H1 (cell line): ENCODE data around the gene SLC28A2. TPM values are rescaled to one million over a fixed set of nuclear protein-coding genes. Genes with fewer than 3 reads are reported as not detected.

Experiments
- CTCF ChIA-PET: fragments of 300-600 bp; sonication (Branson Sonifier 250); formaldehyde crosslinking; loops from one replicate; lab custom pipeline; 2021; ENCODE audit not compliant: partially characterized antibody; lab: Charles Lee
- POLR2A ChIA-PET: fragments of 300-600 bp; sonication (Branson Sonifier 250); formaldehyde crosslinking; loops from one replicate; lab custom pipeline; 2021; ENCODE audit warnings: inconsistent platforms; ENCODE audit not compliant: partially characterized antibody; lab: Charles Lee
- DNase-seq, 2 experiments: peaks; one replicate each; pipeline versions ENCODE4 v3.0.0 to v3.0.0-alpha.2; 2010 to 2022; ENCODE audit warnings: low spot score in 2 of 2, low read depth in 1 of 2, mixed read lengths in 1 of 2
- FAIRE-seq: peaks from 2 replicates; lab custom pipeline; 2011; peaks lifted over from hg19 to GRCh38; lab: Jason Lieb, UNC
- H2AFZ ChIP-seq: 2 replicates; pipeline ENCODE4 v1.8.1; 2012; ENCODE audit warnings: low read length, inconsistent platforms
- H2AK5ac ChIP-seq: 2 replicates; pipeline ENCODE4 v1.6.1; 2013; ENCODE audit warnings: low read depth, low read length
- H2BK120ac ChIP-seq: replicated peaks from 2 replicates; pipeline ENCODE3; 2013; ENCODE audit warnings: low read depth, low read length, inconsistent platforms
- H2BK12ac ChIP-seq: 2 replicates; pipeline ENCODE4 v1.6.1; 2013; ENCODE audit warnings: low read depth, low read length
- H2BK15ac ChIP-seq: 2 replicates; pipeline ENCODE4 v1.6.1; 2013; ENCODE audit warnings: low read length
- H2BK20ac ChIP-seq: 2 replicates; pipeline ENCODE4 v1.6.1; 2013; ENCODE audit warnings: low read length
- H2BK5ac ChIP-seq: 2 replicates; pipeline ENCODE4 v1.6.1; 2013; ENCODE audit warnings: low read depth, low read length
- H3K14ac ChIP-seq: 2 replicates; pipeline ENCODE4 v1.6.1; 2013; ENCODE audit warnings: inconsistent platforms; ENCODE audit not compliant: insufficient read length
- H3K18ac ChIP-seq: 2 replicates; pipeline ENCODE4 v1.6.1; 2013; ENCODE audit warnings: low read length; ENCODE audit errors: extremely low read depth
- H3K23ac ChIP-seq: 2 replicates; pipeline ENCODE4 v1.6.1; 2013; ENCODE audit warnings: inconsistent platforms; ENCODE audit not compliant: insufficient read length
- H3K23me2 ChIP-seq: 2 replicates; pipeline ENCODE4 v1.6.1; 2013; ENCODE audit warnings: low read depth, low read length
- H3K27ac ChIP-seq: 2 replicates; pipeline ENCODE4 v1.6.1; 2011; ENCODE audit warnings: low read depth, low read length, inconsistent platforms
- H3K27me3 ChIP-seq, 4 experiments: replicated peaks in 1 of 4; 1 replicate in 1 of 4; 2 replicates in 3 of 4; pipeline versions ENCODE4 v1.6.1 to v1.8.1; 2011 to 2013; ENCODE audit warnings: low read length in 3 of 4, mild to moderate bottlenecking in 3 of 4, inconsistent platforms in 2 of 4, mixed read lengths in 2 of 4, moderate library complexity in 1 of 4; ENCODE audit not compliant: control insufficient read depth in 3 of 4, insufficient read depth in 3 of 4; ENCODE audit errors: extremely low read depth in 1 of 4
- H3K36me3 ChIP-seq, 4 experiments: 2 replicates each; pipeline versions ENCODE4 v1.6.1 to v1.8.1; 2011 to 2013; ENCODE audit warnings: mild to moderate bottlenecking in 4 of 4, low read length in 3 of 4, moderate library complexity in 2 of 4, control low read depth in 1 of 4, inconsistent platforms in 1 of 4; ENCODE audit not compliant: insufficient read depth in 4 of 4, control insufficient read depth in 2 of 4
- H3K4ac ChIP-seq: replicated peaks from 2 replicates; pipeline ENCODE3; 2013; ENCODE audit warnings: low read length, low read depth, mixed read lengths, inconsistent platforms; ENCODE audit not compliant: insufficient read length
- H3K4me1 ChIP-seq, 4 experiments: replicated peaks in 1 of 4; 1 replicate in 1 of 4; 2 replicates in 3 of 4; pipeline versions ENCODE4 v1.6.1 to v1.8.1; 2011 to 2013; ENCODE audit warnings: low read length in 3 of 4, inconsistent platforms in 2 of 4, mixed read lengths in 1 of 4; ENCODE audit not compliant: insufficient read depth in 4 of 4, control insufficient read depth in 3 of 4
- H3K4me2 ChIP-seq, 2 experiments: 2 replicates each; pipeline versions ENCODE4 v1.6.1 to v1.8.1; 2011 to 2013; ENCODE audit warnings: low read depth in 2 of 2, low read length in 2 of 2, control low read depth in 1 of 2, inconsistent platforms in 1 of 2, mild to moderate bottlenecking in 1 of 2; ENCODE audit not compliant: insufficient read depth in 1 of 2
- H3K4me3 ChIP-seq, 4 experiments: fragments of 200-600, 300-600 bp in 1 of 4; sonication (generic), shearing (Covaris generic), sonication (Bioruptor Twin) in 1 of 4; 2 replicates each; pipeline versions ENCODE4 v1.5.1 to v1.8.1; 2011 to 2016; ENCODE audit warnings: low read length in 4 of 4, low read depth in 3 of 4, control low read depth in 2 of 4, inconsistent platforms in 2 of 4, mild to moderate bottlenecking in 2 of 4, mixed read lengths in 1 of 4, moderate library complexity in 1 of 4; ENCODE audit not compliant: insufficient read depth in 2 of 4; ENCODE audit errors: extremely low read depth in 1 of 4
- H3K56ac ChIP-seq: replicated peaks from 2 replicates; pipeline ENCODE3; 2013; ENCODE audit warnings: low read depth, mild to moderate bottlenecking, mixed read lengths, low read length, inconsistent platforms; ENCODE audit not compliant: insufficient read length
- H3K79me1 ChIP-seq: 2 replicates; pipeline ENCODE4 v1.6.1; 2013; ENCODE audit warnings: low read depth, low read length, control low read depth
- H3K79me2 ChIP-seq, 2 experiments: 2 replicates each; pipeline versions ENCODE4 v1.6.1 to v1.8.1; 2012 to 2013; ENCODE audit warnings: low read length in 2 of 2, mild to moderate bottlenecking in 2 of 2, inconsistent platforms in 1 of 2; ENCODE audit not compliant: insufficient read depth in 2 of 2, control insufficient read depth in 1 of 2
- H3K9ac ChIP-seq, 4 experiments: replicated peaks in 1 of 4; 1 replicate in 1 of 4; 2 replicates in 3 of 4; pipeline versions ENCODE4 v1.6.1 to v1.8.1; 2011 to 2013; ENCODE audit warnings: low read depth in 3 of 4, low read length in 3 of 4, control low read depth in 2 of 4, mild to moderate bottlenecking in 2 of 4, moderate library complexity in 2 of 4, inconsistent platforms in 1 of 4; ENCODE audit errors: extremely low read depth in 1 of 4
- H3K9me3 ChIP-seq, 2 experiments: 2 replicates each; pipeline versions ENCODE4 v1.6.1 to v1.8.1; 2012 to 2013; ENCODE audit warnings: mild to moderate bottlenecking in 2 of 2, moderate library complexity in 2 of 2, control low read depth in 1 of 2, inconsistent platforms in 1 of 2, low read depth in 1 of 2, low read length in 1 of 2, mixed read lengths in 1 of 2; ENCODE audit not compliant: insufficient read depth in 2 of 2
- H4K20me1 ChIP-seq, 2 experiments: replicated peaks in 1 of 2; 2 replicates each; pipeline versions ENCODE3 to v1.8.1; 2011 to 2013; ENCODE audit warnings: inconsistent platforms in 2 of 2, low read length in 2 of 2, mild to moderate bottlenecking in 1 of 2; ENCODE audit not compliant: insufficient read depth in 2 of 2, control insufficient read depth in 1 of 2
- H4K5ac ChIP-seq: 2 replicates; pipeline ENCODE4 v1.6.1; 2013; ENCODE audit warnings: low read length, low read depth, mixed read lengths, inconsistent platforms; ENCODE audit not compliant: insufficient read length
- H4K8ac ChIP-seq: 2 replicates; pipeline ENCODE4 v1.8.0; 2013; ENCODE audit warnings: mild to moderate bottlenecking, moderate library complexity, low read length, inconsistent platforms; ENCODE audit not compliant: insufficient read depth; ENCODE audit errors: extremely low read depth
- H4K91ac ChIP-seq: replicated peaks from 2 replicates; pipeline ENCODE3; 2013; ENCODE audit warnings: low read length, mixed read lengths, inconsistent platforms; ENCODE audit not compliant: insufficient read length
- ATF2 ChIP-seq: IDR thresholded peaks from 2 replicates; pipeline ENCODE4 v1.6.1; 2012; ENCODE audit warnings: low read length, inconsistent platforms
- BCL11A ChIP-seq, 2 experiments: IDR thresholded peaks; one replicate each; pipeline ENCODE4 v1.6.1; 2011; ENCODE audit warnings: low read depth in 2 of 2, low read length in 2 of 2, mild to moderate bottlenecking in 2 of 2
- CBX5 ChIP-seq: fragments of 300-800, 300-1000 bp; sonication (generic); IDR thresholded peaks from 2 replicates; pipeline ENCODE4 v1.7.1; 2016; ENCODE audit warnings: antibody characterized with exemption, low read length, low read depth
- CTBP2 ChIP-seq: IDR thresholded peaks from 2 replicates; pipeline ENCODE4 v1.7.0; 2011; ENCODE audit warnings: borderline replicate concordance, mild to moderate bottlenecking, moderate library complexity, mixed read lengths, low read length; ENCODE audit not compliant: insufficient read depth, insufficient read length
- EZH2 ChIP-seq: fragments of 200-600 bp; sonication (generic); IDR thresholded peaks from 2 replicates; pipeline ENCODE4 v1.7.1; 2012; ENCODE audit warnings: low read depth, mild to moderate bottlenecking, moderate library complexity, low read length, inconsistent platforms; ENCODE audit not compliant: severe bottlenecking
- MAFK ChIP-seq: IDR thresholded peaks from 2 replicates; pipeline ENCODE4 v1.6.1; 2012; ENCODE audit warnings: low read depth, mild to moderate bottlenecking, improper control_type of control experiment, low read length
- PHF8 ChIP-seq: fragments of 200-600 bp; sonication (generic); conservative IDR thresholded peaks from 2 replicates; pipeline ENCODE4 v1.7.1; 2012; ENCODE audit warnings: low read depth, mild to moderate bottlenecking, inconsistent platforms, low read length, moderate library complexity
- RBBP5 ChIP-seq: IDR thresholded peaks from 2 replicates; pipeline ENCODE4 v1.7.1; 2012; ENCODE audit warnings: low read depth, mild to moderate bottlenecking, inconsistent platforms, low read length, moderate library complexity, borderline replicate concordance
- RNF2 ChIP-seq: fragments of 200-900, 300-1000 bp; sonication (generic); IDR thresholded peaks from 2 replicates; pipeline ENCODE4 v1.7.1; 2016; ENCODE audit warnings: borderline replicate concordance, low read depth, mild to moderate bottlenecking, antibody characterized with exemption, low read length; ENCODE audit not compliant: poor library complexity, severe bottlenecking; ENCODE audit errors: missing control alignments
- RXRA ChIP-seq: IDR thresholded peaks from 2 replicates; pipeline ENCODE4 v1.6.1; 2011; ENCODE audit warnings: low read depth, mild to moderate bottlenecking, low read length, moderate library complexity; ENCODE audit not compliant: insufficient read depth
- SP2 ChIP-seq: IDR thresholded peaks from 2 replicates; pipeline ENCODE4 v1.6.1; 2012; ENCODE audit warnings: mild to moderate bottlenecking, low read length, inconsistent platforms
- TAF7 ChIP-seq: optimal IDR thresholded peaks from 2 replicates; pipeline ENCODE3; 2011; ENCODE audit warnings: low read depth, mild to moderate bottlenecking, inconsistent platforms, low read length, moderate library complexity, borderline replicate concordance
- WGBS, 2 experiments: shearing (Covaris generic) in 1 of 2; methylation state at CpG; one replicate each; pipeline versions ENCODE4 v1.1.6 to v1.1.7; 2013 to 2015; ENCODE audit warnings: low lambda C conversion rate in 2 of 2, mixed read lengths in 2 of 2, inconsistent platforms in 1 of 2, low coverage in 1 of 2, missing lambda C conversion rate in 1 of 2; ENCODE audit not compliant: insufficient replicate concordance in 2 of 2, insufficient coverage in 1 of 2, insufficient read length in 1 of 2; ENCODE audit errors: extremely low coverage in 1 of 2, missing lambda C conversion rate in 1 of 2; 5-methylcytosine and 5-hydroxymethylcytosine counted together
- polyA plus RNA-seq, 7 experiments: library from polyadenylated mRNA; depleted of rRNA in 3 of 7; stranded (reverse) in 5 of 7; unstranded in 2 of 7; fragments of >200 nt in 5 of 7; fragments of 200-250 nt in 2 of 7; gene quantifications; 1 replicate in 5 of 7; 2 replicates in 1 of 7; 4 replicates in 1 of 7; pipeline versions ENCODE4 v1.2.1 to v1.2.3, GENCODE V29; 2011 to 2013; ENCODE audit warnings: missing spikeins in 2 of 7, mixed read lengths in 2 of 7
- total RNA-seq: library from RNA; stranded (reverse); fragmentation: NEBNext Ultra II Directional; extraction: Animal tissue kit (Norgen Biotek cat#: 25700); gene quantifications from 2 replicates; pipeline ENCODE4 v1.2.1, GENCODE V29; 2021

Gene SLC28A2
- total and polyA plus RNA-seq, 2 of the 8 experiments (the other 6 are each of a cell fraction or from before 2014, with no cell fraction given) = 0.11 TPM; not detected in 1

GRCh38 chr15:45254405-45254804, 2.4 kb downstream of the SLC28A2 start:
- no peaks in the 10 kb centered on the region for H4K20me1 ChIP-seq
- no peak overlapping the region for H3K56ac ChIP-seq
- no peaks in the 10 kb centered on the region for H3K23me2 ChIP-seq
- H4K8ac ChIP-seq = no peak overlapping the region
- no peak overlapping the region for H2AFZ ChIP-seq
- H4K91ac ChIP-seq = no peak overlapping the region
- H2BK5ac ChIP-seq = no peak overlapping the region
- POLR2A ChIA-PET = no interaction called here
- H2BK120ac ChIP-seq = no peak overlapping the region
- no peak for FAIRE-seq
- H2AK5ac ChIP-seq = no peak overlapping the region
- H2BK15ac ChIP-seq = no peak overlapping the region
- H3K14ac ChIP-seq = no peak overlapping the region
- H3K23ac ChIP-seq = no peak overlapping the region
- no peak overlapping the region for H2BK20ac ChIP-seq
- no peak overlapping the region for H2BK12ac ChIP-seq
- no peaks in the 10 kb centered on the region for H3K79me2 ChIP-seq
- no peak overlapping the region for H3K18ac ChIP-seq
- H3K27me3 ChIP-seq = no peaks in the 10 kb centered on the region
- no peak for DNase-seq
- H3K4ac ChIP-seq = no peak overlapping the region
- CTCF ChIA-PET = interaction anchor here (1.2 to 4.4 kb wide), 14 partner anchors 8 to 138 kb away, joined by 3 to 32 read pairs (median 11); no protein-coding TSS in a partner anchor
- no peak overlapping the region for H3K9ac ChIP-seq
- H4K5ac ChIP-seq = no peak overlapping the region
- no peaks in the 10 kb centered on the region for H3K9me3 ChIP-seq
- no peak overlapping the region for H3K4me3 ChIP-seq
- no peaks in the 10 kb centered on the region for H3K36me3 ChIP-seq
- no peak overlapping the region for H3K27ac ChIP-seq
- H3K79me1 ChIP-seq = no peaks in the 10 kb centered on the region
- H3K4me2 ChIP-seq = no peak overlapping the region
- WGBS, 2 experiments = 96% methylated on average over 1 of the region's 1 CpG; no CpG with 5 or more reads in 1 of the 2 experiments
- no peaks in the 10 kb centered on the region; a peak in 1 of 7 replicates for H3K4me1 ChIP-seq
- TF ChIP-seq CTBP2 (no peak), RXRA (no peak), EZH2 (no peak), PHF8 (no peak), CBX5 (no peak), RNF2 (no peak), ATF2 (no peak), BCL11A (IDR thresholded peaks at IDR 0.05; ENCODE audit: low read depth in 2 of 2, low read length in 2 of 2) (no peak), SP2 (no peak), MAFK (no peak), RBBP5 (no peak), TAF7 (no peak)
